Measurements from ENCODE around the gene LIPA.

Gene LIPA

GRCh38 chr10:89269433-89270152 is 18.0 kb upstream of the LIPA start:
- no peak for TF ChIP-seq CTCF (IDR thresholded peaks at IDR 0.05; ENCODE audit: low read depth, low read length)
- DNase-seq (ENCODE audit: extremely low read depth, low read depth), result no peak

- no peak for DNase-seq (ENCODE audit: extremely low read depth, low read depth)
- TF ChIP-seq CTCF (IDR thresholded peaks at IDR 0.05; ENCODE audit: low read depth, low read length), result no peak
Observed at GRCh38 chr10:89266721-89267453, 15.3 kb upstream of the LIPA start.

- DNase-seq (ENCODE audit: extremely low read depth, low read depth), result no peak
- no peak for TF ChIP-seq CTCF (IDR thresholded peaks at IDR 0.05; ENCODE audit: low read depth, low read length)
Observed at GRCh38 chr10:89263531-89263930, 12.0 kb upstream of the LIPA start.

GRCh38 chr10:89263091-89263490 is 11.5 kb upstream of the LIPA start:
- no peak for DNase-seq (ENCODE audit: extremely low read depth, low read depth)
- no peak for TF ChIP-seq CTCF (IDR thresholded peaks at IDR 0.05; ENCODE audit: low read depth, low read length)

GRCh38 chr10:89262086-89263051 is 10.8 kb upstream of the LIPA start:
- no peak for TF ChIP-seq CTCF (IDR thresholded peaks at IDR 0.05; ENCODE audit: low read depth, low read length)
- no peak for DNase-seq (ENCODE audit: extremely low read depth, low read depth)

GRCh38 chr10:89258881-89259280 is 7.3 kb upstream of the LIPA start:
- TF ChIP-seq CTCF (IDR thresholded peaks at IDR 0.05; ENCODE audit: low read depth, low read length), result no peak
- DNase-seq (ENCODE audit: extremely low read depth, low read depth), result no peak

All from AG09319 (cell line).